Loucy (cell line): ENCODE data around the gene DDX42.

Experiments
- H2AFZ ChIP-seq: fragments of 200-600 bp; sonication (generic); 2 replicates; pipeline ENCODE4 v1.6.0; 2016; ENCODE audit warnings: antibody characterized with exemption, mild to moderate bottlenecking, low read length, moderate library complexity
- H3F3A ChIP-seq: fragments of 200-600 bp; 2 replicates; pipeline ENCODE4 v1.6.0; 2016; ENCODE audit warnings: antibody characterized with exemption, low read depth, mild to moderate bottlenecking
- H3K27me3 ChIP-seq: fragments of 200-600 bp; sonication (generic); 2 replicates; pipeline ENCODE4 v1.6.1; 2014; ENCODE audit warnings: low read length, mild to moderate bottlenecking; ENCODE audit not compliant: insufficient read depth, poor library complexity, severe bottlenecking
- H3K36me3 ChIP-seq: fragments of 200-600 bp; sonication (generic); 2 replicates; pipeline ENCODE4 v1.6.1; 2016; ENCODE audit warnings: low read length; ENCODE audit not compliant: insufficient read depth
- H3K4me1 ChIP-seq: fragments of 200-600 bp; sonication (generic); 2 replicates; pipeline ENCODE4 v1.5.1; 2014; ENCODE audit warnings: low read length, mild to moderate bottlenecking; ENCODE audit not compliant: insufficient read depth, poor library complexity, severe bottlenecking
- H3K4me2 ChIP-seq: fragments of 200-600 bp; sonication (generic); 2 replicates; pipeline ENCODE4 v1.6.0; 2014; ENCODE audit warnings: antibody characterized with exemption, low read length, low read depth, mild to moderate bottlenecking; ENCODE audit not compliant: poor library complexity, severe bottlenecking
- H3K4me3 ChIP-seq: fragments of 200-600 bp; sonication (generic); 2 replicates; pipeline ENCODE4 v1.5.1; 2014; ENCODE audit warnings: low read length, mild to moderate bottlenecking, mixed read lengths; ENCODE audit not compliant: poor library complexity, severe bottlenecking
- H3K79me2 ChIP-seq: fragments of 200-600 bp; sonication (generic); 2 replicates; pipeline ENCODE4 v1.6.1; 2014; ENCODE audit warnings: low read length; ENCODE audit not compliant: insufficient read depth
- H3K9ac ChIP-seq: fragments of 200-600 bp; sonication (generic); 2 replicates; pipeline ENCODE4 v1.6.0; 2014; ENCODE audit warnings: mild to moderate bottlenecking, low read depth, low read length, moderate library complexity; ENCODE audit not compliant: poor library complexity, severe bottlenecking
- H3K9me2 ChIP-seq: fragments of 200-600 bp; sonication (generic); replicated peaks from 2 replicates; pipeline ENCODE4 v1.6.1; 2016; ENCODE audit warnings: low read depth, low read length, mixed read lengths
- H3K9me3 ChIP-seq: fragments of 200-600 bp; sonication (generic); 2 replicates; pipeline ENCODE4 v1.6.1; 2014; ENCODE audit warnings: mild to moderate bottlenecking, antibody characterized with exemption, low read length, low read depth; ENCODE audit not compliant: insufficient read depth
- H4K20me1 ChIP-seq: fragments of 200-600 bp; sonication (generic); 2 replicates; pipeline ENCODE4 v1.6.0; 2014; ENCODE audit warnings: antibody characterized with exemption, low read length, mild to moderate bottlenecking; ENCODE audit not compliant: insufficient read depth, poor library complexity, severe bottlenecking
- CTCF ChIP-seq: fragments of 200-600 bp; sonication (generic); conservative IDR thresholded peaks from 2 replicates; pipeline ENCODE4 v1.5.1; 2014; ENCODE audit warnings: mild to moderate bottlenecking, antibody characterized with exemption, low read length
- EZH2phosphoT487 ChIP-seq: fragments of 200-600 bp; IDR thresholded peaks from 2 replicates; pipeline ENCODE4 v1.6.1; 2018; ENCODE audit warnings: antibody characterized with exemption, mild to moderate bottlenecking, moderate library complexity, borderline replicate concordance

DDX42 gene

GRCh38 chr17:63832014-63832413 lies 58.0 kb downstream of the DDX42 start:
- Histone ChIP-seq H3K4me1 (peaks cover 47% of the 10 kb centered on the region), H4K20me1 (peaks cover 25% of the 10 kb centered on the region), H3K4me3 (peak overlapping the region; percentile 87), H3K27me3 (no peaks in the 10 kb centered on the region), H3K4me2 (peak overlapping the region; percentile 82), H3K36me3 (peaks cover 63% of the 10 kb centered on the region), H3F3A (no peaks in the 10 kb centered on the region), H2AFZ (no peak overlapping the region), H3K9me3 (no peaks in the 10 kb centered on the region), H3K79me2 (peaks cover 88% of the 10 kb centered on the region), H3K9ac (peak overlapping the region; percentile 89), H3K9me2 (no peaks in the 10 kb centered on the region)
- TF ChIP-seq CTCF, result no peak
- TF ChIP-seq EZH2phosphoT487, result no peak

DNA sequence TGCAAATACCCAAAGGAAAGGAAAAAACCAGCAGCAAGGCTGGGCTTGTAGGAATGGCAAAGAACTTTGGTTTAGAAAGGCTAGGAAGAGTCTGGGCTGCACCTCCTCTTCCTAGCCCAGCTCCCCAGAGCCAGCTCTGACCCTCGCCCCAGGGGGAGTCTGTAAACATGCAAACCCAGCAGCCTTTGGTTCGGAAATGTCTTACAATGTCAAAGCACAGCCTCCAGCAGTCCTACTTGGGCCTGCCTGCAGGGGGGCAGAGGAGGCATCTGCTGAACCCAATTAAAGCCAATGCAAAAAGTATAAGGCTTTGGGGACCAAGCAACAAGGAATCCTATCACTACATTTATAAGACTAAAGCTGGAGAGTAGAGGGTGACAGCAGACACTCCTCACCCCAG lies 58.5 kb downstream of the DDX42 start:
- H3K4me3 ChIP-seq, result no peak overlapping the region
- no peaks in the 10 kb centered on the region for H3K9me2 ChIP-seq
- no peaks in the 10 kb centered on the region for H3K9me3 ChIP-seq
- H3K9ac ChIP-seq, result peak overlapping the region; percentile 89
- peaks cover 65% of the 10 kb centered on the region for H3K36me3 ChIP-seq
- H4K20me1 ChIP-seq, result peaks cover 25% of the 10 kb centered on the region
- no peaks in the 10 kb centered on the region for H3F3A ChIP-seq
- H3K4me2 ChIP-seq, result peak overlapping the region; percentile 82
- no peak overlapping the region for H2AFZ ChIP-seq
- peaks cover 47% of the 10 kb centered on the region for H3K4me1 ChIP-seq
- TF ChIP-seq EZH2phosphoT487 (no peak), CTCF (0 out of 2 replicates have a peak, but pooled peaks have one; percentile 16)
- H3K79me2 ChIP-seq, result peaks cover 92% of the 10 kb centered on the region
- no peaks in the 10 kb centered on the region for H3K27me3 ChIP-seq

DNA sequence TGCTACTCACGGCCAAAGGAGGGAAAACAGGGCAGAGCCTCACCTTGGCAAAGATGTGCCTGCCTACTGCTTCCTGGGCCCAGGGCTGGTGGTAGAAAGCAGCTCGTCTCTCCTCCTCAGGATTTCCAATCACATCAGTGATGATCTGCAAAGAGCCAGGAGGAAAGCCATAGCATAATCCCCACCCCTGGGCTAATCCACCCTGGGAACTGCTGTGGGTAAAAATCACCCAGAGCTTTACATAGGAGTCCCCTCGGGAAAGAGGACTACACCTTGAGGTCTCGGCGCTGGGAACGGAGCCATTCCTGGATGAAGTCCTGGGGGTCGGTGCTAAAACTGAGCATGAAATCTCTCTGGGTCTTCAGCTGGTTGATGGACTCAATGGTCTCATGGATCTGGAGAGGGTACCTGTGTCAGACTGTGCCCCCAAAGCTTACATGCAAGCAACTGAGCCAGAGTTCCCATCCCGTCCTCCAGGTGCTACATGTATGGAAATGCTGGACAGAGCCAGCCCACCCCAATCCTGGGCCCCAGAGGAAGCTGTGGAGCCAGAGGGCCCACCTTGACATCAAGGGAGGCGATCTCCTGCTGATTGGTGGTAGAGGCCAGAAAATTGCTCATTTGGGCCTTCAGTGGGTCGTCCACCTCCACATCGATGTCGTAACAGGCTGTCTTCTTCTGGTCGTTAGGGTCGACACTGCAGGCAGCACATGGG lies 59.2 kb downstream of the DDX42 start:
- peaks cover 20% of the 10 kb centered on the region for H4K20me1 ChIP-seq
- no peaks in the 10 kb centered on the region for H3K9me3 ChIP-seq

More for the DNA sequence above, 59.2 kb downstream of the DDX42 start:
- Histone ChIP-seq H3K79me2 (peaks cover 92% of the 10 kb centered on the region), H3K4me3 (no peak overlapping the region), H3K27me3 (no peaks in the 10 kb centered on the region), H3F3A (no peaks in the 10 kb centered on the region), H2AFZ (no peak overlapping the region), H3K9me2 (no peaks in the 10 kb centered on the region), H3K9ac (no peak overlapping the region), H3K4me1 (peaks cover 47% of the 10 kb centered on the region), H3K36me3 (peaks cover 65% of the 10 kb centered on the region), H3K4me2 (no peak overlapping the region)
- no peak for TF ChIP-seq EZH2phosphoT487
